ENCODE results near the gene OR4D2. TPM values are rescaled to one million over a fixed set of nuclear protein-coding genes. Genes with fewer than 3 reads are reported as not detected.

The OR4D2 gene
- total and polyA plus RNA-seq, 2 of the 4 experiments (the other 2 are of a cell fraction): not detected

DNA sequence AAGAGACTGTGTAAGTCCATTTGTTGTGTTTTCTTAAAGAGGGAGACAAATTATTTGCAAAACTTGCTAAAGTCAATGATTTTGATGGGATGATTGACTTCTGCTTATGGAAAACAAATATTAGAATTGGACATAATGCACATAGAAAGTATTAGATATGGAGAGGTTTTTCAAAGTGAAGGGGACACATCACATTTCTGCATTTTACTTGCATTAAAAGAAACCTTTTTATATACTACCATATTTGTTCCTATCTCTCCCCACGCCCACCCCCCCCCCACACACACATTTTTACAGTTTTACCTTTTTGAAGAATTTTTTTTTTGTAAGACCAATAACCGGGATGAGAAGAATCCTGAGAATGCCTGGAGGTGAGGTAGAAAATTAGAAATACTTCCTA is 8.6 kb upstream of the OR4D2 start (continued):
- no peak for TF ChIP-seq BHLHE40 (IDR thresholded peaks at IDR 0.05; ENCODE audit: low read depth, low read length)
- no peak for TF ChIP-seq RFX5 (IDR thresholded peaks at IDR 0.05; ENCODE audit: low read depth, low read length)

DNA sequence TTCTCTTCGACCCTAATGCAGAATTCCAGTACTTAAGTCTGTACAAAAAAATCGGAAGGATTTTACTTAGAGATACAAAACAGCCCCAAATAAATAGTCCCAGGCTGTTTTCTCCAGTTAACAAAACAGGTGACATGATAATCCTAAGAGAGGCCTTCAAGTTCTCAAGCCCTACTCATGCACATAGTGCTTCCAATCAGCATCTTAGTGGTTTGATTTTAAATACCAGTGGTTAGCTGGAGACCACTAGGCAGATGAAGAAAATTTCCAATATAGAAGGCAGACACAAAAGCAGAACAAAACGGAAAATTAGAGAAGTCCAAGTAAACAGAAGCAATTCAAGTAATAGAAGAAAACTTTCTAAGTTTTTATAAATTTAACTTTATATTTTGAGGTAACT is 5.2 kb upstream of the OR4D2 start:
- H3K36me3 ChIP-seq (ENCODE audit: control insufficient read depth, insufficient read depth, low read length): no peaks in the 10 kb centered on the region
- H3K9ac ChIP-seq (ENCODE audit: low read depth, low read length): no peak overlapping the region
- in situ Hi-C loops (cut with MboI; ENCODE audit: low sequenced_read_pairs) (no loop called here), dilution Hi-C loops (cut with HindIII; ENCODE audit: low sequenced_read_pairs, unreplicated experiment) (no loop called here), intact Hi-C loops (cut with micrococcal nuclease) (no loop called here)
- no peak overlapping the region for H2AFZ ChIP-seq (replicated peaks; ENCODE audit: low read length, poor library complexity)
- no peak overlapping the region for H2BK5ac ChIP-seq (ENCODE audit: low read depth, low read length, poor library complexity, severe bottlenecking)
- H3K79me1 ChIP-seq (ENCODE audit: low read depth in 1 of 2, low read length in 2 of 2): no peaks in the 10 kb centered on the region
- H4K91ac ChIP-seq (ENCODE audit: insufficient read depth, low read depth, low read length): no peak overlapping the region
- H3K18ac ChIP-seq (ENCODE audit: low read depth, low read length): no peak overlapping the region
- H3K9me1 ChIP-seq (ENCODE audit: insufficient read depth, low read length): no peaks in the 10 kb centered on the region
- no peak overlapping the region for H3K4ac ChIP-seq (ENCODE audit: low read depth, low read length)
- WGBS, 2 experiments (ENCODE audit: extremely low coverage in 2 of 2, insufficient read length in 1 of 2): no CpG with 5 or more reads among the region's 3 CpGs
- H4K8ac ChIP-seq (ENCODE audit: low read depth in 2 of 2, low read length in 2 of 2): no peak overlapping the region
- H4K5ac ChIP-seq (ENCODE audit: low read depth, low read length): no peak overlapping the region
- no TSS peak for BruUV-seq (replicated peaks)
- no peak overlapping the region for H3K4me2 ChIP-seq (ENCODE audit: low read depth, low read length)
- H2BK120ac ChIP-seq (ENCODE audit: low read depth, low read length): no peak overlapping the region
- H2BK20ac ChIP-seq (ENCODE audit: low read depth, low read length): no peak overlapping the region
- no peak overlapping the region for H3K4me3 ChIP-seq (ENCODE audit: insufficient read depth, low read depth, low read length)
- H3K56ac ChIP-seq (ENCODE audit: extremely low read depth, insufficient read depth, low read length): no peak overlapping the region
- DNase-seq (no peak), ATAC-seq (ENCODE audit: low read depth) (no peak)
- no peak overlapping the region for H3K14ac ChIP-seq (replicated peaks; ENCODE audit: low read depth, low read length)
- no peaks in the 10 kb centered on the region for H4K20me1 ChIP-seq (ENCODE audit: insufficient read depth, low read length)
- H2BK15ac ChIP-seq (ENCODE audit: low read depth, low read length): no peak overlapping the region
- H3K9me3 ChIP-seq (ENCODE audit: control insufficient read depth, insufficient read depth, low read length): no peaks in the 10 kb centered on the region
- TF ChIP-seq BHLHE40 (IDR thresholded peaks at IDR 0.05; ENCODE audit: low read depth, low read length) (no peak), RCOR1 (IDR thresholded peaks at IDR 0.05; ENCODE audit: insufficient replicate concordance, low read length) (no peak), RAD21 (IDR thresholded peaks at IDR 0.05; ENCODE audit: low read length) (no peak), CEBPB (IDR thresholded peaks at IDR 0.05; ENCODE audit: low read depth, low read length) (no peak), FOS (IDR thresholded peaks at IDR 0.05; ENCODE audit: low read depth, low read length) (no peak), POLR2A (IDR thresholded peaks at IDR 0.05; ENCODE audit: low read depth, low read length) (no peak), MAZ (IDR thresholded peaks at IDR 0.05; ENCODE audit: borderline replicate concordance, low read depth, low read length) (no peak), RFX5 (IDR thresholded peaks at IDR 0.05; ENCODE audit: low read depth, low read length) (no peak)
- TF ChIP-seq, protein P1, sequence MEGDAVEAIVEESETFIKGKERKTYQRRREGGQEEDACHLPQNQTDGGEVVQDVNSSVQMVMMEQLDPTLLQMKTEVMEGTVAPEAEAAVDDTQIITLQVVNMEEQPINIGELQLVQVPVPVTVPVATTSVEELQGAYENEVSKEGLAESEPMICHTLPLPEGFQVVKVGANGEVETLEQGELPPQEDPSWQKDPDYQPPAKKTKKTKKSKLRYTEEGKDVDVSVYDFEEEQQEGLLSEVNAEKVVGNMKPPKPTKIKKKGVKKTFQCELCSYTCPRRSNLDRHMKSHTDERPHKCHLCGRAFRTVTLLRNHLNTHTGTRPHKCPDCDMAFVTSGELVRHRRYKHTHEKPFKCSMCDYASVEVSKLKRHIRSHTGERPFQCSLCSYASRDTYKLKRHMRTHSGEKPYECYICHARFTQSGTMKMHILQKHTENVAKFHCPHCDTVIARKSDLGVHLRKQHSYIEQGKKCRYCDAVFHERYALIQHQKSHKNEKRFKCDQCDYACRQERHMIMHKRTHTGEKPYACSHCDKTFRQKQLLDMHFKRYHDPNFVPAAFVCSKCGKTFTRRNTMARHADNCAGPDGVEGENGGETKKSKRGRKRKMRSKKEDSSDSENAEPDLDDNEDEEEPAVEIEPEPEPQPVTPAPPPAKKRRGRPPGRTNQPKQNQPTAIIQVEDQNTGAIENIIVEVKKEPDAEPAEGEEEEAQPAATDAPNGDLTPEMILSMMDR (conservative IDR thresholded peaks at IDR 0.05; ENCODE audit: low read depth, low read length): no peak
- TF ChIP-seq, protein P2, sequence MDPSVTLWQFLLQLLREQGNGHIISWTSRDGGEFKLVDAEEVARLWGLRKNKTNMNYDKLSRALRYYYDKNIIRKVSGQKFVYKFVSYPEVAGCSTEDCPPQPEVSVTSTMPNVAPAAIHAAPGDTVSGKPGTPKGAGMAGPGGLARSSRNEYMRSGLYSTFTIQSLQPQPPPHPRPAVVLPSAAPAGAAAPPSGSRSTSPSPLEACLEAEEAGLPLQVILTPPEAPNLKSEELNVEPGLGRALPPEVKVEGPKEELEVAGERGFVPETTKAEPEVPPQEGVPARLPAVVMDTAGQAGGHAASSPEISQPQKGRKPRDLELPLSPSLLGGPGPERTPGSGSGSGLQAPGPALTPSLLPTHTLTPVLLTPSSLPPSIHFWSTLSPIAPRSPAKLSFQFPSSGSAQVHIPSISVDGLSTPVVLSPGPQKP (IDR thresholded peaks at IDR 0.05; ENCODE audit: borderline replicate concordance, low read depth, low read length): no peak
- TF ChIP-seq, protein P3, sequence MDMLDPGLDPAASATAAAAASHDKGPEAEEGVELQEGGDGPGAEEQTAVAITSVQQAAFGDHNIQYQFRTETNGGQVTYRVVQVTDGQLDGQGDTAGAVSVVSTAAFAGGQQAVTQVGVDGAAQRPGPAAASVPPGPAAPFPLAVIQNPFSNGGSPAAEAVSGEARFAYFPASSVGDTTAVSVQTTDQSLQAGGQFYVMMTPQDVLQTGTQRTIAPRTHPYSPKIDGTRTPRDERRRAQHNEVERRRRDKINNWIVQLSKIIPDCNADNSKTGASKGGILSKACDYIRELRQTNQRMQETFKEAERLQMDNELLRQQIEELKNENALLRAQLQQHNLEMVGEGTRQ (IDR thresholded peaks at IDR 0.05; ENCODE audit: low read depth, low read length): no peak
- POLR2A ChIA-PET (ENCODE audit: unreplicated experiment): no interaction called here
- CTCF ChIA-PET: no interaction called here
- H3K23ac ChIP-seq (ENCODE audit: low read depth, low read length): no peak overlapping the region
- H3K27me3 ChIP-seq (ENCODE audit: control insufficient read depth, insufficient read depth, low read length): peaks cover 15% of the 10 kb centered on the region
- H3K27ac ChIP-seq (ENCODE audit: insufficient read depth, low read length): no peak overlapping the region
- no peak overlapping the region for H2AK9ac ChIP-seq (replicated peaks; ENCODE audit: low read depth, low read length, poor library complexity)
- peaks cover 2% of the 10 kb centered on the region; the same call in 1 of the 2 replicates for H3K4me1 ChIP-seq (ENCODE audit: control insufficient read depth, insufficient read depth, low read length)
- no peak overlapping the region for H2AK5ac ChIP-seq (ENCODE audit: low read depth, low read length)

Measured in IMR-90 (cell line).